T-helper 22 cell (primary cell): ENCODE results near the gene NEK7.
"Not testable (repeated sequence)": the region's sequence is repeated elsewhere in the genome, so short reads cannot be mapped to it uniquely, and the experiment has no call there.

ENCODE experiments used
- DNase-seq: peaks from one replicate; pipeline ENCODE4 v3.0.0-alpha.2; 2020; ENCODE audit warnings: low read depth

Gene NEK7

GRCh38 chr1:198156745-198157240 lies at the start of gene NEK7:
TSS of gene NEK7 (plus strand) at chr1:198156998. CDS start at chr1:198232581, 75,583 bp downstream.
- DNase-seq: peak; percentile 43

- no peak for DNase-seq
Measured at GRCh38 chr1:198107091-198107501, 49.7 kb upstream of the NEK7 start.

DNA sequence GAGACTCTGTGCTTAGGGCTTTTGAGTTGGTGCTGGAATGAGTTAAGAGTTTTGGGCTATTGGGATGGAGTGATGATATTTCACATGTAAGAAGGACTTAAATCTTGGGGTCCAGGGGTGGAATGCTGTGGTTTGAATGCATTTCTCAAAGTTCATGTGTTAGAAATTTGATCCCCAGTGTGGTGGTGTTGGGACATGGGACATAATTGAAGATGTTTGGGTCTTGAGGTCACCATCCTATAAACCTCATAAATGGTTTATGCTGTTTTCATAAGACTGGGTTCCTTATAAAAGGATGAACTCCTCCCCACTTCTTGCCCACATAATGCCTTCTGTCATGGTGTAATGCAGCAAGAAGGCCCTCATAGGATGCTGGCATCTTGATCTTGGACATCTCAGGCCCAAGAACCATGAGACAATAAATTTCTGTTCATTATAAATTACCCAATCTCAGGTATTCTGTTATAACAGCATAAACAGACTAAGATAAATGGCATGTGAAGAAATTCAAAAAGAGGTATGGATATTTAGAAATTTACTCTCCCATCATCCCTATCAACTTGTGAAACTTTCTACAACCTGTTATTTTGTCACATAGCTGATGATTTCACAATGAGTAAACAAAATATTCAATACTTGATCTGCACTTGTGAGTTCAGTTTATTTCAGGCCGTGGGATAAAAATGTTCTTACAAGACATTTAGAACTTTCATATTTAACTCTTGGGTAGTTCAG lies 48.0 kb upstream of the NEK7 start:
- DNase-seq: no peak

DNA sequence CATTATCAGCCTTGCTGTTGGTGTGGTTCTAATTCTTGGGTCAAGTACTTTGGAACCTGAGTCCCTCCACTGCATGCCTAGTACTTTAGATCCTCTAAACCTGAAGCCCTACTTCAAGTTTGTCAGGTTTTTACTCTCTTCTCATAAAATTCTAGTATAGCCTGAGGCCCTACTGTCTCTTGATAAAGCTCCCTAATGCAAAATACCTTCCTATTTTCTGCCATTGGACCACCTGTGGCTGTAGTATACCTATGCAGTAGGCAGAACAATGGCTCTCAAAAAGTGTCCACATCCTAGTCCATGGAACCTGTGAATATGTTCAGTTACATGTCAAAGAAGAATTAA lies 47.5 kb upstream of the NEK7 start:
- DNase-seq: no peak

GRCh38 chr1:198113342-198113750 lies 43.5 kb upstream of the NEK7 start:
- DNase-seq: no peak

DNA sequence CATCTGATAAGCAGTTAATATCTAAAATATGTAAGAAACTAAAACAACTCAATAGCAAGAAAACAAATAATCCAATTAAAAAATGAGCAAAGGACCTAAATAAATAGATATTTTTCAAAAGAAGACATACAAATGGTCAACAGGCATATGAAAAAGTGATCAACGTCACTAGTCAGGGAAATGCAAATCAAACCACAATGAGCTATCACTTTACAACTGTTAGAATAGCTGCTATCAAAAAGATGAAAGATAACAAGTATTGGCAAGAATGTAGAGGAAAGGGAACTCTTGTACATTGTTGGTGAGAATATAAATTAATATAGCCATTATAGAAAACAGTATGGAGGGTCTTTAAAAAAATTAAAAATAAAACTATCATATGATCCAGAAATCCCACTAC lies 40.7 kb upstream of the NEK7 start:
- DNase-seq: no peak

DNA sequence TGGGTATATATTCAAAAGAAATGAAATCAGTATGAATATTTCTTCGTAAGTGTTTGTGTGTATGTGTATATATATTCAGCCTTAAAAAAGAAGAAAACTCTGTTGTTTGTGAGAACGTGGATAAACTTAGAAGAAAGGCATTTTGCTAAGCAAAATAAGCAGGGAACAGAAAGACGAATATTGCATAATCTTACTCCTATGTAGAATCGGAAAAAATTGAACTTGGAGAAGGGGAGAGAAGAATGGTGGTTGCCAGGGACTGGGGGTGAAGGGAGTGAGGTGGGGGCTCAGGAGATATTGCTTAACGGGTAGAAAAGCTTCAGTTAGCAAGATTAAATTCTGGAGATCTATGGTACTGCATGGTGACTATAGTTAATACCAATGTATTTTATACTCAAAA lies 40.3 kb upstream of the NEK7 start:
- no peak for DNase-seq

GRCh38 chr1:198117267-198117666 lies 39.5 kb upstream of the NEK7 start:
- no peak for DNase-seq

DNA sequence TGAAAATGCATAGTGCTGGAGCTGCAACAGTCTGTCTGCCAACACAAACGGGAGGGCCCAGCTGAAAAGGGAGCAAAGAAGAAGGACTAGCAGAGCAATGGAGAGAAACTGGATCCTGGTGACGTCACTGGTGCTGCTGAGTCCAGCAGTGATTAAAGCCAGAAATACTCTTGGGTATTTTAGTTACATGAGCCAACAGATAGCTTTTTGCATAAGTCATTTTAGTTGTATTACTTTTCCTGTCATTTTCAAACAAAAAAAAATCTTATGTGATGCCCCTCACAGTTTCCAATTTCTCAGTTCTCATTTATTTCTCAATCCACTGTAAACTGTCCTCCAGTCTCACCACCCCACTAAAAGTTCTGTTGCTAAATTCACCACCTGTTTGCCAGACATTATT lies 38.7 kb upstream of the NEK7 start:
- DNase-seq: no peak

DNA sequence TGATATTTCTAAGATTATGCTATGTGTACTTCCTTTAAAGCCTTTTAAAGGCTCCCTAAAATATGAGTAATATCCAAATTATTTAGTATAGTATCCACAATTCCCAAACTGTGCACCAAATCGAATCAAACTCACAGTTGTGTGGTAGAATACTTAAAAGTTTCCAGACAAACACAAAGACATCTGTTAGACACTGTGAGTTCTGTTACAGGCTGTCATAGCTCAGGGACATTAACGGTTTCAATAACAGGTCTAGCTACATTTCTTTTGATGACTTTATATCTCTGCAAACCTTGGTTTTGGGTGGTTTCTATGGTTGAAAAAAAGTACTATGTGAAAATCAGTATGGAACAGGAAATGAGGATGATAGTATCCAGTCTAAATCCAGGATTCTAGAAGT lies 36.9 kb upstream of the NEK7 start:
- no peak for DNase-seq

- DNase-seq: no peak
Measured at GRCh38 chr1:198121056-198121826, 35.6 kb upstream of the NEK7 start.

DNA sequence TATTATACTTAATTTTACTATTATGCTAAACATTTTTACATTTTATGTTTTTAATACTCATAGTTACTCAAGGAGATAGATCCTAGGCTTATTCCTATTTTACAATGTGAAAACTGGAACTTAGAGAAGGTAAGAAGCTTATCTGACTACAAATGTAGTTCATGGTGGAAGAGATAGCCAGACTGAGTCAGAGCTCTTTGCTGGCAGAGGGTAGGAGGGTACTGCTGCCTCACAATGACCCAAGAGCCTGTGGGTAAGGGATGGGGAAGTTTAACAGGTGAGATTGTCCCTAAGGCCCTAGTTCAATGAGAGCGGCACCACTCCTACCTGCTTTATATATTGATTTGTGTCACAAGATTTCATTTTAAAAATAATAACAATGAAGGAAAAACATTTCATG lies 34.1 kb upstream of the NEK7 start:
- DNase-seq: no peak

GRCh38 chr1:198123133-198123532 lies 33.7 kb upstream of the NEK7 start:
- DNase-seq: no peak

GRCh38 chr1:198124673-198125072 lies 32.1 kb upstream of the NEK7 start:
- no peak for DNase-seq

DNA sequence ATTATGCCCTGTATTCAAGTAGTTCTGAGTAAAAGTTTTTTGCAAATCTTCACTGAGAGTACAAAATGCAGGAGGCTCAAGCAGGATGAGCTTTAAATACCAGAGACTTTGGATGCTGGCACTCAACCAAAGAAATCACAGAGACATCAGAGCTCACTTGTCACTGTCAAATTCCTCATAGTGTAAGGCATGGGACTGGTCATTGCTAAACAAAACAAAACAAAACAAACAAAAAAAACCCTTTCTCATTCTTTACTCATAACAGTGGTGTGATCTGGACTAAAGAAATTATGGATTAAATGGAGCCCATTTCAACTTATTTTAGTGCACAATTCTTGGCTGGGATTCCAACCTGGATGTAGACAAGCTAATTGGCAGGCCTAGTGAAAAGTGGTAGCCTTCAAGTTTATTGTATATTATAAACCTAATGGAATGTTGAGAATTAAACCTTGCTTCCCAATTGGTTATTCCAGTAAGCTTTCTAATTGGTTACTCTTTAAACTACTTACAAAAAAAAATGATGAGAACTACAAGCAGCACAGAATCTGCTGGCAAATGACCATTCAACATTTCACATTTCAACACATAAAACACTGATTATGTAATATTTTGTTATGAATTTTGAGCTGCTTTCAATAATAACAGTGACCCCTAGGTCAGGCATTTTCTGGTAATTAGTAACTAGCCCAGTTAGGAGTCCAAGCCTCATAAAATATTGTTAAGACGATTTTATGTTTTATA lies 30.6 kb upstream of the NEK7 start:
- no peak for DNase-seq

DNA sequence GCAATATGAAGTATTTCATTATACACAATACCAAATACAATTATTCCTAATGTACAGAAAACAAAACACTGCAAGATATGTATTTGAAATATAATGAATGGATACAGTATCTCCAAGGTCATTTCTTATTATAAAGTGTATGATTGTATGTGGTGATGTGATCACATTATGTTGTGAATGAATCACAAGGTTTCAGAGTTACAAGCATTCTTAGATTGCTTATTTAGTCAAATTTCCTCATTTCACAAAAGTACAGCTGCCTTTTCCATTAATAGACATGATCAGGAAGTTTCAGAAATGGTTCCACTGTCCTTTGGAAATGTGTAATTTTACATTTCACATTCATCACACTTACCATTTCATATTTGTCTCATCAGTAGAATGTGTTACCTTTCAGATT lies 28.3 kb upstream of the NEK7 start:
- DNase-seq: no peak

DNA sequence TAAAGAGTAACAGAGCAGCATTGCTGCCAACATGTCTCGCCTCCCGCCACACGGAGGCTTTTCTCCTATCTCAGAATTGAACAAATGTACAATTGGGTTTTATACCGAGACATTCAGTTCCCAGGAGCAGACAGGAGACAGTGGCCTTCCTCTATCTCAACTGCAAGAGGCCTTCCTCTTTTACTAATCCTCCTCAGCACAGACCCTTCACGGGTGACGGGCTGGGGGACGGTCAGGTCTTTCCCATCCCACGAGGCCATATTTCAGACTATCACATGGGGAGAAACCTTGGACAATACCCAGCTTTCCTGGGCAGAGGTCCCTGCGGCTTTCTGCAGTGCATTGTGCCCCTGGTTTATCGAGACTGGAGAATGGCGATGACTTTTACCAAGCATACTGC lies 26.7 kb upstream of the NEK7 start:
- DNase-seq: not testable (repeated sequence)

GRCh38 chr1:198132060-198132781 lies 24.6 kb upstream of the NEK7 start:
- no peak for DNase-seq

DNA sequence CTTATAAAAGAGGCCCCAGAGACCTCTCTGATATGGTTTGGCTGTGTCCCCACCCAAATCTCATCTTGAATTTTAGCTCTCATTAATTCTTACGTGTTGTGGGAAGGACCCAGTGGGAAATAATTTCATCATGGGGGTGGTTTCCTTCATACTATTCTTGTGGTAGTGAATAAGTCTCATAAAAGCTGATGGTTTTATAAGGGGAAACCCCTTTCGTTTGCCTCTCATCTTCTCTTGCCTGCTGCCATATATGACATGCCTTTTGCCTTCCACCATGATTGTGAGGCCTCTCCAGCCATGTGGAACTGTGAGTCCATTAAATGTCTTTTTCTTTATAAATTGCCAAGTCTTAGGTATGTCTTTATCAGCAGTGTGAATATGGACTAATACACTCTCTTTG lies 22.5 kb upstream of the NEK7 start:
- DNase-seq: no peak

- no peak for DNase-seq
Measured at GRCh38 chr1:198135366-198135765, 21.4 kb upstream of the NEK7 start.

DNA sequence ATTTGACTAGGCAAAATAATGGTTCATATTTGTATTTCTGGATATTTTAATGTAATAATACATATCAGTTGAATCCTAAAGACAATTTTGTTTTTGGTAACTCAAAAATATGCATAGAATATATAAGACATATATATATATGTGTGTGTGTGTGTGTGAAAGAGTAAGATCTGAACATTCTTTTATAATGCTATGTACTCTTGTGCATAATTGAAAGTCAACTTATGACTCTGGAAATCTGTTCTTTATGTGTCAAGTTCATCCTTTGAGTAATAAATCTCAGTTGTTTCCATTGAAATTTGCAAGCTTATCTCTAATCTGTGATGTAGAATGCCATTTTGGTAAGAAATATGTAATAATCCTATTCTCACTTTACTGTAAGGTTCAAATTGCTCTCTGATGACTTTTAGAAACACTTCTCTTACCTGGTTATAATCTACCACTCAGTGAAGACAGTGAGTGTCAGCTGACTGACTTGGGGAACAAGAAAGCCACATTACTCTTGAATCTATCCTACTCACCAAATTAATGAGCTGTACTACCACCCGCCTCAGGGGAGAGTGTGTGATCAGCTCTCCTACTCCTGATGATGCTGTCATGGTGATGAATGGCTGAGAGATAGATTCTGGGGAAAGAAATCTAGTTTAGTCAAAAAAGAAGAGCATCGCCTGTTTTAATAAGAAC lies 15.0 kb upstream of the NEK7 start:
- no peak for DNase-seq

DNA sequence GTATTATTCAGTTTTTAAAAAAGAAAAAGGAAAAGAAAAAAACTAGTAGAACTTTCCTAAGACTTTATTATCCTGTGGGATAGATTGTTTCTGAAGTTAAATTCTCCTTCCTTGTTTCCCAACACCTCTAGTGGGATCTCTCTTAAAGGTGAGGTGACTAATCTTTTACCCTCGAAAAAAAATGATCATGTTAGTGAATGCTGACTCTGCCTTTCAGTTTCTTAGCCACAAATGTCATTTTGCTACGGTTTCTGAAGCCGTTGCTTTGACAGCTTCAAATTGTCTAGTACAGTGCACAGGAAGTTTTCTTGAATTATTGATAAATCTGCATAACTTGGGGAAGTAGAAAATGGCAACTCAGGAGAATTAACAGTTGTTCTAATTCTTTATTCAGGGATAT lies 13.0 kb upstream of the NEK7 start:
- no peak for DNase-seq
